OCI-LY7 (cell line): ENCODE results near the gene GGA3. TPM values are rescaled to one million over a fixed set of nuclear protein-coding genes. Genes with fewer than 3 reads are reported as not detected.

Experiments
- BruUV-seq: library from RNA; stranded (reverse); fragments of 400-500 nt; replicated peaks from 2 replicates; lab custom pipeline; 2021; lab: Mats Ljungman, UMichigan
- CTCF ChIA-PET: fragments of 300-600 bp; sonication (Branson Sonifier 250); formaldehyde crosslinking; loops from one replicate; lab custom pipeline; 2022; ENCODE audit warnings: antibody characterized with exemption; ENCODE audit not compliant: unreplicated experiment; lab: Charles Lee
- POLR2A ChIA-PET: fragments of 300-600 bp; sonication (Branson Sonifier 250); formaldehyde crosslinking; loops from one replicate; lab custom pipeline; 2022; ENCODE audit warnings: antibody characterized with exemption; lab: Charles Lee
- DNase-seq: peaks from one replicate; pipeline ENCODE4 v3.0.0-alpha.2; 2015; ENCODE audit warnings: low spot score
- H2AFZ ChIP-seq: fragments of 200-600 bp; sonication (generic), shearing (Covaris generic); 2 replicates; pipeline ENCODE4 v1.6.1; 2014; ENCODE audit warnings: mild to moderate bottlenecking, antibody characterized with exemption, low read length, moderate library complexity
- H3K27ac ChIP-seq: fragments of 200-600 bp; sonication (generic); 2 replicates; pipeline ENCODE4 v1.5.1; 2014; ENCODE audit warnings: mixed run types, low read depth, mild to moderate bottlenecking, moderate library complexity, low read length, inconsistent platforms; ENCODE audit not compliant: poor library complexity, severe bottlenecking
- H3K36me3 ChIP-seq: fragments of 200-600 bp; sonication (generic); 2 replicates; pipeline ENCODE4 v1.6.1; 2014; ENCODE audit warnings: mild to moderate bottlenecking, antibody characterized with exemption, low read length, moderate library complexity, mixed read lengths; ENCODE audit not compliant: insufficient read depth
- H3K4me1 ChIP-seq: fragments of 200-600 bp; sonication (generic); 2 replicates; pipeline ENCODE4 v1.5.1; 2014; ENCODE audit warnings: mild to moderate bottlenecking, low read length; ENCODE audit not compliant: insufficient read depth, poor library complexity, severe bottlenecking
- H3K4me2 ChIP-seq: fragments of 200-600 bp; sonication (generic); 2 replicates; pipeline ENCODE4 v1.6.1; 2014; ENCODE audit warnings: mild to moderate bottlenecking, low read length
- H3K4me3 ChIP-seq: fragments of 200-600 bp; sonication (generic); 2 replicates; pipeline ENCODE4 v1.5.1; 2014; ENCODE audit warnings: mild to moderate bottlenecking, low read depth, low read length; ENCODE audit not compliant: poor library complexity, severe bottlenecking
- H3K79me2 ChIP-seq: fragments of 200-600 bp; sonication (generic); 2 replicates; pipeline ENCODE4 v1.6.1; 2016; ENCODE audit warnings: low read depth, mild to moderate bottlenecking, low read length, moderate library complexity, mixed read lengths; ENCODE audit not compliant: insufficient read depth
- H3K9me2 ChIP-seq: fragments of 200-600 bp; sonication (generic); 2 replicates; pipeline ENCODE4 v1.6.1; 2016; ENCODE audit warnings: mild to moderate bottlenecking, low read length, mixed read lengths; ENCODE audit not compliant: insufficient read depth
- H3K9me3 ChIP-seq: fragments of 200-600 bp; sonication (generic); 2 replicates; pipeline ENCODE4 v1.6.1; 2014; ENCODE audit warnings: mild to moderate bottlenecking, mixed run types, low read length, mixed read lengths
- H4K20me1 ChIP-seq: fragments of 200-600 bp; sonication (generic); 2 replicates; pipeline ENCODE4 v1.6.1; 2014; ENCODE audit warnings: mild to moderate bottlenecking, antibody characterized with exemption, low read length, moderate library complexity, mixed read lengths; ENCODE audit not compliant: insufficient read depth
- CTCF ChIP-seq: fragments of 200-600 bp; sonication (generic); conservative IDR thresholded peaks from 2 replicates; pipeline ENCODE4 v1.5.1; 2014; ENCODE audit warnings: mild to moderate bottlenecking, antibody characterized with exemption, low read length, moderate library complexity, mixed read lengths
- EZH2phosphoT487 ChIP-seq: fragments of 200-600 bp; sonication (generic); IDR thresholded peaks from 2 replicates; pipeline ENCODE4 v1.6.1; 2018; ENCODE audit warnings: low read depth, borderline replicate concordance, mild to moderate bottlenecking, mixed run types, antibody characterized with exemption, low read length, moderate library complexity, mixed read lengths
- intact Hi-C: fragments of 100-400 bp; cut with micrococcal nuclease; formaldehyde crosslinking; loops from one replicate; pipeline ENCODE4 v1.10.0; 2022; ENCODE audit not compliant: unreplicated experiment
- total RNA-seq, 2 experiments: library from RNA; depleted of rRNA in 1 of 2; stranded (reverse); fragments of >200 nt in 1 of 2; shearing (Covaris generic) in 1 of 2; gene quantifications; 2 replicates each; pipeline ENCODE4 v1.2.3, GENCODE V29; 2014 to 2022

Gene GGA3
- total RNA-seq, 2 experiments from 2014 or later = 77.6 to 106 TPM

GRCh38 chr17:75307957-75308731 lies 46.7 kb upstream of the GGA3 start:
- H3K9me2 ChIP-seq = no peaks in the 10 kb centered on the region
- H3K27ac ChIP-seq = no peak overlapping the region
- H3K4me3 ChIP-seq = no peak overlapping the region
- no peak for TF ChIP-seq CTCF
- TF ChIP-seq EZH2phosphoT487 = no peak
- no peak for DNase-seq
- no peaks in the 10 kb centered on the region for H3K36me3 ChIP-seq
- no peaks in the 10 kb centered on the region for H3K79me2 ChIP-seq
- intact Hi-C loops = no loop called here
- ChIA-PET CTCF (no interaction called here), POLR2A (interaction anchor here (1.3 to 2.3 kb wide), 3 partner anchors 11 to 101 kb away, joined by 4 to 11 read pairs (median 6); no protein-coding TSS in a partner anchor)
- no peaks in the 10 kb centered on the region for H4K20me1 ChIP-seq
- no peak overlapping the region for H3K4me2 ChIP-seq
- H3K9me3 ChIP-seq = no peaks in the 10 kb centered on the region
- peaks cover 27% of the 10 kb centered on the region for H3K4me1 ChIP-seq
- H2AFZ ChIP-seq = no peak overlapping the region
- BruUV-seq = no TSS peak

- Histone ChIP-seq H2AFZ (no peak overlapping the region), H3K27ac (no peak overlapping the region), H3K36me3 (peaks cover 7% of the 10 kb centered on the region; the same call in 1 of the 2 replicates), H3K79me2 (no peaks in the 10 kb centered on the region), H3K4me3 (no peak overlapping the region), H3K9me3 (no peaks in the 10 kb centered on the region), H3K4me1 (peaks cover 35% of the 10 kb centered on the region), H4K20me1 (no peaks in the 10 kb centered on the region), H3K4me2 (no peak overlapping the region), H3K9me2 (no peaks in the 10 kb centered on the region)
- CTCF ChIA-PET = no interaction called here
- intact Hi-C loops = no loop called here
- no peak for DNase-seq
- TF ChIP-seq EZH2phosphoT487 (no peak), CTCF (no peak)
- POLR2A ChIA-PET = no interaction called here
- BruUV-seq = no TSS peak
Measured at GRCh38 chr17:75301502-75302206, 40.2 kb upstream of the GGA3 start.
